Endodermal cell (in vitro differentiated cells): ENCODE measurements around the gene BBS9. TPM values are rescaled to one million over a fixed set of nuclear protein-coding genes. Genes with fewer than 3 reads are reported as not detected.
"Not testable (repeated sequence)": the region's sequence is repeated elsewhere in the genome, so short reads cannot be mapped to it uniquely, and the experiment has no call there.

ENCODE experiments used
- DNase-seq: peaks from one replicate; pipeline ENCODE4 v3.0.0-alpha.2; 2017
- H3K27ac ChIP-seq: 2 replicates; pipeline ENCODE4 v1.5.1; 2013; ENCODE audit warnings: mild to moderate bottlenecking, low read depth, low read length, moderate library complexity
- H3K27me3 ChIP-seq: 2 replicates; pipeline ENCODE4 v1.6.1; 2013; ENCODE audit warnings: mild to moderate bottlenecking, low read length, moderate library complexity; ENCODE audit not compliant: insufficient read depth, control insufficient read depth, poor library complexity, severe bottlenecking
- H3K36me3 ChIP-seq: 2 replicates; pipeline ENCODE4 v1.7.0; 2013; ENCODE audit warnings: mild to moderate bottlenecking, low read length, moderate library complexity; ENCODE audit not compliant: control insufficient read depth, insufficient read depth
- H3K4me1 ChIP-seq: one replicate; pipeline ENCODE4 v1.7.0; 2013; ENCODE audit warnings: low read length; ENCODE audit not compliant: control insufficient read depth, insufficient read depth
- H3K4me3 ChIP-seq: 2 replicates; pipeline ENCODE4 v1.5.1; 2013; ENCODE audit warnings: mild to moderate bottlenecking, low read length, moderate library complexity
- H3K9ac ChIP-seq: 2 replicates; pipeline ENCODE4 v1.6.1; 2013; ENCODE audit warnings: mild to moderate bottlenecking, low read length, moderate library complexity; ENCODE audit not compliant: poor library complexity, severe bottlenecking; ENCODE audit errors: extremely low read depth
- H3K9me3 ChIP-seq: 2 replicates; pipeline ENCODE4 v1.6.1; 2013; ENCODE audit warnings: mild to moderate bottlenecking, low read length, moderate library complexity; ENCODE audit not compliant: control insufficient read depth
- H3K27ac Mint-ChIP-seq: 2 replicates; pipeline ENCODE4 v1.8.0; 2020; ENCODE audit warnings: mixed read lengths
- H3K27me3 Mint-ChIP-seq: 2 replicates; pipeline ENCODE4 v1.8.0; 2021; ENCODE audit warnings: mild to moderate bottlenecking, mixed read lengths; ENCODE audit not compliant: insufficient read depth
- H3K36me3 Mint-ChIP-seq: 2 replicates; pipeline ENCODE4 v1.8.0; 2020; ENCODE audit warnings: low read depth, mixed read lengths
- H3K4me1 Mint-ChIP-seq: 2 replicates; pipeline ENCODE4 v1.8.0; 2020; ENCODE audit warnings: mixed read lengths
- H3K4me3 Mint-ChIP-seq: 2 replicates; pipeline ENCODE4 v1.8.0; 2020; ENCODE audit warnings: mild to moderate bottlenecking, moderate library complexity, mixed read lengths
- H3K9me3 Mint-ChIP-seq: 2 replicates; pipeline ENCODE4 v1.8.0; 2020; ENCODE audit warnings: mild to moderate bottlenecking, mixed read lengths
- CTCF ChIP-seq: fragments of 200-600 bp; sonication (generic); conservative IDR thresholded peaks from 2 replicates; pipeline ENCODE4 v1.5.0; 2021; ENCODE audit warnings: antibody characterized with exemption, mild to moderate bottlenecking
- WGBS, 2 experiments: methylation state at CpG; one replicate each; pipeline versions ENCODE4 v1.1.5 to v1.1.7; 2013; ENCODE audit warnings: missing lambda C conversion rate in 2 of 2, mixed read lengths in 1 of 2; ENCODE audit not compliant: insufficient coverage in 1 of 2, insufficient read length in 1 of 2; 5-methylcytosine and 5-hydroxymethylcytosine counted together
- total RNA-seq, 2 donors: library from RNA; stranded (reverse); fragmentation: NEBNext Ultra II Directional in 1 of 2; extraction: Animal tissue kit (Norgen Biotek cat#: 25700) in 1 of 2; gene quantifications; 2 replicates in 1 of 2; 3 replicates in 1 of 2; pipeline ENCODE4 v1.2.1, GENCODE V29; 2021

BBS9 gene
- total RNA-seq, 2 donors from 2014 or later, result 20.7 to 21.6 TPM

DNA sequence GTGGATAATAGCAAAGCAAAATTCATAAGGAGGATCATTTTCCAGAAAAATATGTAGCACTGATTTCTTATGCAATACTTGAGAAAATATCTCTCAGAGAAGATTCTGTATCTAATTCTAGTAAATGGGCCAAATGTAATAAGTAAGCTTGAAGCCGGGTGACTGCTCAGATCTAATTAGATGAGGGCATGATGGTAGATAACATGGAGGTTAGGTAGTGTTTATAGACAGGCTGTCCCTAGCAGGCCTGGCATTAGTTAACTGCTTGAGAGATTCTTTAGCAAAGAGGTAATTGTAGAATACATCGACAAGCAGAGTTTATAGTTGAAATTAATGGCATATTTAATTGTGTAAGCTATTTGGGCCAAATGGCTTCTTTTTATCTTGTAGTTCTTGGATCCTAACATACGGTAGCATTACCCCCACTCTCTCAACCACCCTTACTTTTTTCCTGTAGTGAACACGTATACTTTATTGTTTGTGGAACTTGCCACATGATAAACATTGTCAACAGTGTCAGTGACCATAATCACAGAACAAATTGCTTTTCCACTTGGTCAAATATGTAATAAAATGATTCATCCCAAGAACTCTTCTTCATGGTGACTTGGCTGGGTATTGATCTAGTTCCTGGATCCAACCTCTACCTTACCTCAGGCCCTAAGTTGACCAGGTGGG lies 343.1 kb downstream of the BBS9 start:
- Histone ChIP-seq H3K9ac (no peak overlapping the region), H3K27me3 (no peaks in the 10 kb centered on the region), H3K4me1 (peaks cover 3% of the 10 kb centered on the region), H3K4me3 (no peak overlapping the region), H3K36me3 (no peaks in the 10 kb centered on the region), H3K9me3 (peaks cover 8% of the 10 kb centered on the region), H3K27ac (no peak overlapping the region)
- 97 to 100% methylated on average over 2 to 4 of the region's 4 CpGs for WGBS, 2 experiments
- H3K27me3 Mint-ChIP-seq, result no peaks in the 10 kb centered on the region
- no peak overlapping the region for H3K4me3 Mint-ChIP-seq
- H3K9me3 Mint-ChIP-seq, result peaks cover 6% of the 10 kb centered on the region
- no peak for TF ChIP-seq CTCF
- no peak overlapping the region for H3K27ac Mint-ChIP-seq
- no peaks in the 10 kb centered on the region for H3K36me3 Mint-ChIP-seq
- peaks cover 11% of the 10 kb centered on the region for H3K4me1 Mint-ChIP-seq
- no peak for DNase-seq

- no peak overlapping the region for H3K4me3 ChIP-seq
- TF ChIP-seq CTCF, result no peak
- no peaks in the 10 kb centered on the region for H3K27me3 ChIP-seq
- peaks cover 11% of the 10 kb centered on the region for H3K9me3 ChIP-seq
- H3K27me3 Mint-ChIP-seq, result peaks cover 4% of the 10 kb centered on the region
- no peak overlapping the region for H3K4me3 Mint-ChIP-seq
- H3K27ac Mint-ChIP-seq, result no peak overlapping the region
- peaks cover 12% of the 10 kb centered on the region for H3K9me3 Mint-ChIP-seq
- H3K27ac ChIP-seq, result no peak overlapping the region
- 94% methylated on average over 1 of the region's 1 CpG; no CpG with 5 or more reads in 1 of the 2 experiments for WGBS, 2 experiments
- peaks cover 6% of the 10 kb centered on the region for H3K4me1 Mint-ChIP-seq
- peaks cover 3% of the 10 kb centered on the region for H3K4me1 ChIP-seq
- DNase-seq, result no peak
- H3K9ac ChIP-seq, result no peak overlapping the region
- H3K36me3 Mint-ChIP-seq, result no peaks in the 10 kb centered on the region
- H3K36me3 ChIP-seq, result no peaks in the 10 kb centered on the region
Observed at GRCh38 chr7:33477719-33478480, 348.5 kb downstream of the BBS9 start.

DNA sequence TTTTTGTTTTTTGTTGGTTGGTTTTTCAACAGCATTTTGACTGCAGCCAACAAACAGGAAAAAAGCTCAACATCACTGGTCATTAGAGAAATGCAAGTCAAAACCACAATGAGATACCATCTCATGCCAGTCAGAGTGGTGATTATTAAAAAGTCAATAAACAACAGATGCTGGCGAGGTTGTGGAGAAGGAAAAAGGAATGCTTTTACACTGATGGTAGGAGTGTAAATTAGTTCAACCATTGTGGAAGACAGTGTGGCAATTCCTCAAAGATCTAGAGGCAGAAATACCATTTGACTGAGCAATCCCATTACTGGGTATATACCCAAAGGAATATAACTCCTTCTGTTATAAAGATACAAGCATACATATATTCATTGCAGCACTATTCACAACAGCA lies 355.1 kb downstream of the BBS9 start:
- not testable (repeated sequence) for H3K36me3 Mint-ChIP-seq, H3K27me3 ChIP-seq, H3K9me3 Mint-ChIP-seq, H3K4me3 ChIP-seq, H3K4me3 Mint-ChIP-seq, H3K9me3 ChIP-seq, H3K36me3 ChIP-seq, H3K4me1 ChIP-seq, H3K4me1 Mint-ChIP-seq, H3K27ac ChIP-seq, DNase-seq, H3K9ac ChIP-seq, H3K27ac Mint-ChIP-seq, H3K27me3 Mint-ChIP-seq
- WGBS, 2 experiments, result 88 to 96% methylated on average over 1 of the region's 1 CpG
